Measurements from ENCODE around the gene DDT.
"Not testable (repeated sequence)": the region's sequence is repeated elsewhere in the genome, so short reads cannot be mapped to it uniquely, and the experiment has no call there.

The DDT gene

GRCh38 chr22:23986538-23987178, 12.4 kb upstream of the DDT start:
- not testable (repeated sequence) for DNase-seq

- DNase-seq = not testable (repeated sequence)
These were observed 11.8 kb upstream of the DDT start for GRCh38 chr22:23986089-23986488.

- DNase-seq = peak; percentile 21
These were observed 10.2 kb upstream of the DDT start for GRCh38 chr22:23984430-23984829.

GRCh38 chr22:23980567-23980966, 6.3 kb upstream of the DDT start:
- DNase-seq = not testable (repeated sequence)

- not testable (repeated sequence) for DNase-seq
These were observed 5.5 kb upstream of the DDT start, which contains the start of gene GSTT2 for GRCh38 chr22:23979557-23980240. Gene GSTT2 (plus strand): TSS chr22:23980134.

GRCh38 chr22:23977304-23977703, 3.1 kb upstream of the DDT start:
- DNase-seq = not testable (repeated sequence)

GRCh38 chr22:23974836-23975352, 653 bp upstream of the DDT start:
- DNase-seq = not testable (repeated sequence)

GRCh38 chr22:23971927-23972326, 2.3 kb downstream of the DDT start:
- DNase-seq = not testable (repeated sequence)

GRCh38 chr22:23970816-23971486, 3.3 kb downstream of the DDT start:
- no peak for DNase-seq

- no peak for DNase-seq
These were observed 4.0 kb downstream of the DDT start for GRCh38 chr22:23970201-23970641.

GRCh38 chr22:23969071-23969470, 5.2 kb downstream of the DDT start:
- no peak for DNase-seq

GRCh38 chr22:23966568-23966967, 7.7 kb downstream of the DDT start, which contains the start of gene DDTL:
Gene DDTL (plus strand): TSS chr22:23966888. CDS start chr22:23966915, 27 bp downstream.
- not testable (repeated sequence) for DNase-seq

- not testable (repeated sequence) for DNase-seq
These were observed 8.1 kb downstream of the DDT start for GRCh38 chr22:23966094-23966493.

- not testable (repeated sequence) for DNase-seq
These were observed 13.0 kb downstream of the DDT start, which contains the start of gene GSTT2B for GRCh38 chr22:23961084-23961771. Gene GSTT2B (minus strand): TSS chr22:23961195. CDS start chr22:23961131, 64 bp downstream.

GRCh38 chr22:23956301-23956900, 17.8 kb downstream of the DDT start:
- DNase-seq = peak; percentile 86

GRCh38 chr22:23955886-23956285, 18.4 kb downstream of the DDT start:
- not testable (repeated sequence) for DNase-seq

GRCh38 chr22:23954991-23955305, 19.3 kb downstream of the DDT start:
- not testable (repeated sequence) for DNase-seq

GRCh38 chr22:23954193-23954990, 19.8 kb downstream of the DDT start:
- DNase-seq = not testable (repeated sequence)

GRCh38 chr22:23953485-23953884, 20.8 kb downstream of the DDT start:
- not testable (repeated sequence) for DNase-seq

GRCh38 chr22:23952794-23953405, 21.3 kb downstream of the DDT start:
- DNase-seq = not testable (repeated sequence)

GRCh38 chr22:23951383-23951782, 22.9 kb downstream of the DDT start:
- not testable (repeated sequence) for DNase-seq

Data from activated CD4-positive, alpha-beta T cell treated with anti-CD3 and anti-CD28 coated beads for 48 hours (primary cell).